Measurements from ENCODE around the gene PLA2G2A.
"Not testable (repeated sequence)": the region's sequence is repeated elsewhere in the genome, so short reads cannot be mapped to it uniquely, and the experiment has no call there.

The PLA2G2A gene, protein sequence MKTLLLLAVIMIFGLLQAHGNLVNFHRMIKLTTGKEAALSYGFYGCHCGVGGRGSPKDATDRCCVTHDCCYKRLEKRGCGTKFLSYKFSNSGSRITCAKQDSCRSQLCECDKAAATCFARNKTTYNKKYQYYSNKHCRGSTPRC

DNA sequence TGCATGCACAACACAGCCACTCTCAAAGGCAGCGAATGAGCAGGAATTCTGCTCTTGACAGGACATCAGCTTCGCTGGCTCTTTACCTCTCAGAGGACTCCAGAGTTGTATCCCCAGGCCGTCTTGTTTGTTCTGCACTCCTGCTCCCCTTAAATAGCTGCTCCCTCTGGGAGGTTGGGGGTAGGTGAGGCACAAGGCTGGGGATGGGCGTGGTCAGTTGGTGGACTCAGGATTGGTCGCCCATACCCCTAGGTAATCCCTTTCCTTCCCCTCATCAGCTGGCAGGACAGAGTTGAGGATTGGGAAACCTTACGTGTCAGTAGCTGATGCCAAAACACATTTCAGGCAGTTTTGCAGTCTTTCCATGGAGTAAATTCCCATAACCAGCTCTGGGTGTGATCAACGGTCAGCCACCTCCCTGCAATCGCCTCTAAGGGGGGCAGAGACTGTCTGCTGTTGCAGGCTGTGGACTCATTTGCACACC is at the start of gene PLA2G2A:
PLA2G2A (minus strand) TSS at position 125 of the 484 bp plus-strand sequence. CDS start 845 bp downstream, outside the sequence.
- no peak for DNase-seq

DNA sequence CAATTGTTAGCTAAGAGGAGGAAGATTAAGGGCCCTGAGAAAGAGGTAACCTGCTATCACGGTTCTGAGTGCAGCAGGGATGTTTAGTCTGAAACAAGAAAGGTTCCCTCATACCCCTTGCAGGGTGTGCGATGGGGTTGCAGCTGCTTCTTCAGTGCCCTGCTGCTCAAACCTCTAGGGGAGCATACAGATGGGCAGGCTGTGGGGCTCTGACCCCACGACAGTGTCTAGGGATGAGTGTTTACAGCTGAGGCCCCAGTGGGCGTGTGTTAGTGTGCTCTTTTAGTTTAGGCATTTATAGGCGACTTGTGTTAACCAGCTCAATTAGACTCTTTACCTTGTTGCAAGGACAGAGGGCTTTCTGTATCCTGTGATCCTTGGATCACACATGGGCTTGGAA is 49.3 kb upstream of the PLA2G2A start:
- no peak for DNase-seq

DNA sequence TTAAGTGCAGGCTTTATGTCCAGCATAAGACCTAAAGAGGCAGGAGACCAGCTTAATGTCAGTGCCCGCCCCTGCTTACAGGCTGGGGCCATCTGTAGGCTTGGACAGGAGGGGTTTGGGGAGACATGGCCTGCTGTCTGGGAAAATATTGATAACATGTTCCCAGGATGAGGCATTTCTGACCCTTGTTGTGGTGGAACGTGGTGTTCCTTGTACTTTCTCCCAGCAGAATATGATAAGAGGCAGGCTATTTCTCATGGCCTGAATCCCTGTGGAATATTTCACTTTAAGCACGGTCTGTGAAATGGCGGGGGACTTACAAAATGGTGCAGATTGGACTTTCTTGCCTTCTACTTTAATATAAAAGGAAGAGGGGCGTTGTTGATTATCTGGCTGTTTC is 48.7 kb upstream of the PLA2G2A start:
- no peak for DNase-seq

DNA sequence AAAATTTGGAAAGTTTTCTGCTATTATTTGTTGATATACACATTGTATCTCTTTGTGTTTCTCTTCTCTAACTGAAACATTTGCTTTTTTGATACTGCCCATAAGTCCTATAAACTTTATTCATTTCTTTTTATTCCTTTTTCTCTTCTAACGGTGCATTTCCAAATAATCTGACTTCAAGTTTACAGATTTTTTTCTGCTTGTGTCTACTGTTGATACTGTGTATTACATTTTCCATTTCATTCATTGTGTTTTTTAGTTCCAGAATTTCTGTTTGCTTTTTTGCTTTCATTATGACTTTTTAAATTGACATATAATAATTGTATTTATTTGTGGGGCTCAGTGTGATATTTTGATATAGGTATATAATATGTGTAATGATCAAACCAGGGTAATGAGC is 38.3 kb upstream of the PLA2G2A start:
- no peak for DNase-seq

DNA sequence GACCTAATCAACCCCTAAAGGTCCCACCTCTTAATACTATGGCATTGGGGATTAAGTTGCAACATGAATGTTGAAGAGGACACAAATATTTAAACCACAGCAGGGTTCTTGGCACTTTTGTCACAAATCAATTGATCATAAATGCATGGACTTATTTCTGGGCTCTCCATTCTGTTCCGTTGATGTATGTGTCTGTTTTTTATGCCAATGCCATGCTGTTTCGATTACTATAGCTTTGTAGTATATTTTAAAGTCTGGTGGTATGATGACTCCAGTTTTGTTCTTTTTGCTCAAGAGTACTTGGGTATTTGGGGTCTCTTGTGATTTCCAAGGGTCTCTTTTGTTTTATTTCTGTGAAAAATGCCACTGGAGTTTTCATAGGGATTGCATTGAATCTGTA is 34.7 kb upstream of the PLA2G2A start:
- DNase-seq, result no peak

DNA sequence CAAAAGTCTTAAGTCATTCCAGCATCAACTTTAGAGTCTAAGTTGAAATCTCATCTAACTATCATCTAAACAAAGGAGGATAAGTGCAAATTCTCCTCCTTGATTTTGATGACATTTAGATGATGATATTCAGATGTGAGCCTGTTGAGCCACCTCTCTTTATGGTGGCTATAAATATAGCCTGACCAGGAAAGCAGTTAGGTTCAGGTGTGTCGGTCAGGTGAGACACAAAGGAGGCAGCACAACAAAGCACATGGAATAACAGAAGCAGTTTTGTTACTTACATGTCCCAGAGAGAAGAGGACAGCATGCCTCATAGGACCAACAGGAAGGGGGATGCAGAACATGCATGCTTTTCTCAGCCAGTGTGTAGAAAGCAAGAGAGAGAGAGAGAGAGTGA is 30.6 kb upstream of the PLA2G2A start:
- DNase-seq, result no peak

DNA sequence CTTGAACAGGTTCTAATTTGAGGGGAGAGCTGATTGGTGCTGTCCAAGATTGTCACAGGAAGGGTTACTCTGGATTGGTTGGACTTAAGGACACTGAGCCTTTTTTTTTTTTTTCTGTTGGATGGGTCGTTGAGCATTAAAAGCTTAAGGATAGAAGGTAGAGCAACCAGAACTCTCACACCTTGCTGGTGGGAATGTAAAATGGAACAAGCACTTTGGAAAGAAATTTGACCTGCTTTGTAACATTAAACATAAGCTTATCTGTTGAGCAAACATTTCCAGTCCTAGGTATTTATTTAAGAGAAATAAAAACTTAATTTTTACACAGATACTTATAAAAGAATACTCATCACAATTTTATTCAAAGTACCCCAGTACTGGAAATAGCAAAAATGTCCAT is 29.8 kb upstream of the PLA2G2A start:
- no peak for DNase-seq

DNA sequence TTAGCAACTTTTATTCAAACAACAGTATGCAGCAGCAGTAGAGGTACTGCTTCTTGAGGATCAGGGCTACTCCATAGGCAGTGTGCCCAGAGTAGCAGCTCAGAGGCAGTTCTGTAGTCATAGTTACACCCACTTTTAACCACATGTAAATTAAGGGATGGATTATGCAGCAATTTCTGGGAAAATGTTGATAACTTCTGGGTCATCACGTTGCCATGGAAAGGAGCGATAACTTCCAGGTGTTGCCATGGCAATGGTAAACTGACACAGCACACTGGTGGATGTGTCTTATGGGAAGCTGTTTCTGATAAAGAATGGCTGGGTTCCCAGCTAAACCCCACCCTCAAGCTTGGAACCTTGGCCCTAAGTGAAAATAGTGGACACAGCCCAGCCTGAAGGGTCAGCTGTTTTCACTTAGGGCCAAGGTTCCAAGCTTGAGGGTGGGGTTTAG is 29.0 kb upstream of the PLA2G2A start:
- DNase-seq, result no peak

DNA sequence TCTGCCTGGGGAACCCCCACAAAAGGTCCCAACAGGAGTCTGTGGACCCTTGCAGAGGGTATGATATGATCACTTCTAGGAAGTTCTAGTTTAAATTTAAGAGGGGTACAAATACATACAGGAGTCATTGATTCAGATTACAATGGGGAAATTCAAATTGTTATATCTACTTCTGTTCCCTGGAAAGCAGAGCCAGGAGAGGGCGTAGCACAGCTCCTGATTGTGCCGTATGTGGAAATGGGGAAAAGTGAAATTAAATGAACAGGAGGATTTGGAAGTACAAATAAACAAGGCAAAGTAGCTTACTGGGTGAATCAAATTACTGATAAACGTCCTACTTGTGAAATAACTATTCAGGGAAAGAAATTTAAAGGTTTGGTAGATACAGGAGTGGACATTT is 19.4 kb upstream of the PLA2G2A start:
- DNase-seq, result not testable (repeated sequence)

DNA sequence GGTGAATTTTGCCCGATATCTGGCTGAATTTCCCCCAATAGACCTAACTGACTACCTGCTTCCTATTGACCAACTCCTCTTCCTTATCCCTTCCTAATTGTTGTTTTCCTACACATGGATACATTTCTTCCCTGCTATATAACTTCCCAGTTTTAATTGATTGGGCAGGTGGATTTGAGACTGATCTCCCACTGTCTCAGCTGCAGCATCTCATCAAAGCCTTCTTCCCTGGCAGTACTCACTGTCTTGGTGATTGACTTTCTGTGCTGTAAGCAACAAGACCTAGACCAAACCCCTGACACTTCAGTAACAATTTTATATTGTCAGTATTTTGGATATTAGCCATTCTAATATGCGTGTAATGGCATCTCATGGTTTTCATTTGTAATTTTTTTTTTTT is 11.3 kb upstream of the PLA2G2A start:
- DNase-seq, result no peak

DNA sequence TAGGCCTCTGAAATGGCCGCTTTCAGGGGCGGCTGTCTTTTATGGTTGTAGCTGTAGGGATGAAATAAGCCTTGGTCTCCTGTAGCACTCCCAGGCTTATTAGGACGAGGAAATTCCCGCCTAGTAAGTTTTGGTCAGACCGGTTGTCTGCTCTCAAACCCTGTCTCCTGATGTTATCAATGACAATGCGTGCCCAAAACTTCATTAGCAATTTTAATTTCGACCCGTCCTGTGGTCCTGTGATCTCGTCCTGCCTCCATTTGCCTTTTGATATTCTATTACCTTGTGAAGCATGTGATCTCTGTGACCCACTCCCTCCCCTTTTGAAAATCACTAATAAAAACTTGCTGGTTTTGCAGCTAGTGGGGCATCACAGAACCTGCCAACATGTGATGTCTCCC is 10.8 kb upstream of the PLA2G2A start:
- DNase-seq, result not testable (repeated sequence)

DNA sequence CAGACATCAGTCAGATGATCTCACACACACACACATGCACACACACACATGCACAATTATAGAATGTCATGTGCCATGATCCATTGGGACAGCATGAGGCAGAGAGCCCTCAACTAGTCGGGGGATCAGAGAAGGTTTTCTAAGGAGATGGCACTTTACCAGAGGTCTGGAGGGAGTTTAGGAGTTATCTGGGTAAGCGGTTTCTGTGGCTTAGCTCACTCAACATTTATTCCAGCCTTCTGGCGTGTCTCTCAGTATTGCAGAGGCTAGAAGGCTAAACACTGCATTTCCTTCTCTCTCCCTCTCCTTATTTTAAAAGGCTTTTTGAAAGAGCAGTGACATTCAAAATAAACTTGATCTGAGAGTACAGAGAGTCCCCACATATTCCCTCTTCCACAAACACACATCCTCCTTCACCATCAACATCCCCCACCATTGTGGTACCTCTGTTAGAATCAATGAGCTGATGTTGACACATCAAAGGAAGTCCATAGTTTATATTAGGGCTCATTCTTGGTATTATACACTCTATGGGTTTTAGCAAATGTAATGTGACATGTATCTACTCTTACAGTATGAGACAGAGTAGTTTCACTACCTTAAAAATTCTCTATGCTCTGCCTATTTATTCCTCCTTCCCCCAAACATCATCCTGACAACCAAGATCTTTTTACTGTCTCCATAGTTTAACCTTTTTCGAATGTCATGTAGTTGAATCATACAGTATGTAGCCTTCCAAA is 9.0 kb upstream of the PLA2G2A start:
- DNase-seq, result no peak

DNA sequence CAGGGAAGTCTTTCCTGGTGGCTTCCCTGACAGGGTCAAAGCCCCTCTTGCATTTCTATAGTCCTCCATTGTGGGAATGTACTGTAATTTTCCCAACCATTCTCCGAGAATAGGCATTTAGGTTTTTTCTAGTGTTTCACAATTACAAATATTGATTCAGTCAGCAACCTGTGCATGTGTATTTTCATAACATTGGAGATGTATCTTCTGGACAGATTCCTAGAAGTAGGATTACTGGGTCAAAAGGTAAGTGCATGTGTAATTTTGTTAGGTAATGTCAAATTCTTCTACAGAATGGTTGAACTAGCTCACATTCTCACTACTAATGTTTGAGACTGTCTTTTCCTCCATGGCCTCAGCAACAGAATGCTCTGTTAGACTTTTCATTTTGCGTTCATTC is 8.3 kb upstream of the PLA2G2A start:
- no peak for DNase-seq

DNA sequence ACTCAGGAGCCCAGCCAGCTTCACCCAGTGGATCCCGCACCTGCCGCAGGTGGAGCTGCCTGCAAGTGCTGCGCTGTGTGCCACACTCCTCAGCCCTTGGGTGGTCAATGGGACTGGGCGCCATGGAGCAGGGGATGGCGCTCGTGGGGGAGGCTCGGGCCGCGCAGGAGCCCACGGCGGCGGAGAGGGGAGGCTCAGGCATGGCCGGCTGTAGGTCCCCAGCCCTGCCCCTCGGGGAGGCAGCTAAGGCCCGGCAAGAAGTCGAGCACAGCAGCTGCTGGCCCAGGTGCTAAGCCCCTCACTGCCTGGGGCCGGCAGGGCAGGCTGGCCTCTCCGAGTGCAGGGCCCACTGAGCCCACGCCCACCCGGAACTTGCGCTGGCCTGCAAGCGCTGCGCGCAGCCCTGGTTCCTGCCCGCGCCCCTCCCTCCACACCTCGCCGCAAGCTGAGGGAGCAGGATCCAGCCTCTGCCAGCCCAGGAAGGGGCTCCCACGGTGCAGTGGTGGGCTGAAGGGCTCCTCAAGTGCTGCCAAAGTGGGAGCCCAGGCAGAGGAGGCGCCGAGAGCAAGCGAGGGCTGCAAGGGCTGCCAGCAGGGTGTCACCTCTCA is 5.1 kb upstream of the PLA2G2A start:
- not testable (repeated sequence) for DNase-seq

DNA sequence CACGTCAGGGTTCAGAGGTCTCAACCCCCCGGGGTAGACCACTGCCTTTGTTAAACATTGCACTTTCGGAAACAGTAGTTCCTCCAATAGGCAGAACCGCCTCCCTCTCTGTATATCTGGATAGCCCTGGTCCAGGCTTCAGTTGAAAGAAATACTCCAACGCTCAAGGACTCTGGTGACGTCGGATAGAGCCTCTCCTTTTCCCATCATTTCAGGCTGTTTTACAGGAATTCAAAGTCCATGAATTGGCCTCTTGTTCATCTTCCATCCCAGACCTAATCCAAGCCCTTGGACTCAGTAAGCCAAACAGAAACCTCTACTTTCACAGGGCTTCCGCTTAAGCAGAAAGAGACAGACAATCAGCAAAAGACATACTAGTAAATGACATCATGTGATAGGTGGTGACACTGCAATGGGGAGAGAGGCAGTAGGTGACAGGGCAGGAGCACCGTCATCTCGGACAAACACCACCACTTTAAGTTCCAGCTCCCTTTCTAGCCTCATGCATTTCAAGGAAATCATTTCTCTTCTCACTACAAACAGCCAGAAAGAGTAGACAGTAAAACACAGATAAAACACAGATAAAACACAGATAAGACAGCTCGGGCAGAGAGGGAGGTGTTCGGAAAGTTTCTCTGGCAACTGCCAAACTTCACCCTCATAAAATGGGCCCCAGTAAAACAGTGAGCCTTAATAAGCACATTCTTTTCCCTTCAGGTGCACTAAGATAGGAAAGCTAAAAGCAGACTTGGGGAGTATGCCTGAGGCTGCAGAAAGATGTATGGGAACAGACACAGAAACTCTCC is 2.3 kb upstream of the PLA2G2A start:
- DNase-seq, result no peak

DNA sequence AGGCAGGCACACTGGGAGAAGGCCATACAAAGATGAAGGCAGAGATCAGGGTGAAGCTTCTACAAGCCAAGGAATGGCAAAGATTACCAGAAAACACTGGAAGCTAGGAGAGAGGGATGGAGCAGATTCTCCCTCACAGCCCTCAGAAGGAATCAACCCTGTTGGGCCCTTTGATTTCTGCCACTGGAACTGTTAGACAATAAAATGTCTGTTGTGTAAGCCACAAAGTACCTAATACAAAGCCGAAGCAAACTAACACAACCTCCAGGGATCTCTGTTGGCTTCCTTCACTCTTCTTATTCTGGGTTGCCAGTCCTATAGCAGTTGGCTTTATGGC is 1.7 kb upstream of the PLA2G2A start:
- DNase-seq, result no peak

DNA sequence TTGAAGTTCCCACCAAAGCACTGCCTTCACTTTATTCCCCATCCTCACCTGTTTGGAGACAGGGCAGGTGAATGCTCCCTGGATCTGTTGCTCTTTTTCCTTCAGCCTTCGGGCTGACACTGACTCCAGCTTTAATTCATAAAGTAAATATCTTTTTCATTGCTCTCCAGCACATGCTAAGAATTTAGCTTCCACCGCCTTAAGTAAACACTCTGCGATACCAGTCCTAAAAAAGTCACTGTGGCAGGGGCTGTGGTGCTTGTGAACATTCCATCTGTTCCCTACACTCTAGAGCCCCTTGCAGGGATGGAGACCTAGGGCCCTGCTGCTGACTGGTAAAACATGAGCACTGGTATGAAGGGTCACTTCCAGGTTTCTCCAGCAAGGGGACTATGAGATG is 896 bp upstream of the PLA2G2A start:
- DNase-seq, result no peak

DNA sequence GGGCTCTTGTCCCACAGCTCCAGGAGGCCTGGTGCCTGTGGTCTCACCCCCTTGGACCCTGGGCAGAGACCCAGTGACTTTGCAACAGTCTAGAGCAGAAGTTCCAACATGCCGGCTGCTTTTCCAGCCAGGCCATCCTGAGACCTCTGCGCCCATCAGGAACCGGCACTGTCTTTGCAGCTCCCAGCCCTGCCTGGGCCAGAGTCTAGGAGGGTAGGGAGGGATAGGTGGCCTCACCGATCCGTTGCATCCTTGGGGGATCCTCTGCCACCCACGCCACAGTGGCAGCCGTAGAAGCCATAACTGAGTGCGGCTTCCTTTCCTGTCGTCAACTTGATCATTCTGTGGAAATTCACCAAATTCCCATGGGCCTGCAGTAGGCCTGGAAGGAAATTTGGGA is 1.3 kb downstream of the PLA2G2A start:
- DNase-seq, result no peak

DNA sequence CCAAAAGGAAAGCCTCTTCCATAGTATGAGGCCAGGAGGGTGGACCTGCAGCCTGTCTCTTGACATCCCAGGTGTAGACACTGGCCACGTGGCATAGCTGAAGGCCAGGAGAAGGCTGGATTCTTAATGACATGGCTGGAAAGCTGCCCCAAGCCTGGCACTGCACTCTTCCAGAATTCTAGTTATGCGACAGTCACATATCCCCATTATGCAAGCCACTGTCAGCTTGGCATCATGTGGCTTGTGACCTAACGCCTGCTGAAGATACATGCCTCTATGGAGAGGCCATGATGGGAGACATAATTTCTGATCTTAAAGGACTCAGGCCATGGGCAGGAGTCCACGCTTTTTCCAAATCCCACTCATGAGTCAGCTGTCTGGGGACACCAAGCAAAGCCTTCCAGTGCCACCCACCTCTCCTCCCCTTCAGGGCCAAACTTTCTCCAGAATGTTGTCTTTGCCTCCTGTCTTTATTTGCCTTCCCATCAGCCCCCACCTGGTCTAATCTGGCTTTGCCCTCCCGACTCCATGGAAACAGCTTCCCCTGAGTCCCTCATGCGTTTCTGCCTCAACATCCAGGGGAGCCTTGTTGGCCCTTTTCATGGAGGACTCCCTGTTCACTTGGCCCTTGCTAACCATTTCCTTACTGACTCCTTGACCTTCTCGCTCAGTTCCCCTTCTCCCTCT is 3.0 kb downstream of the PLA2G2A start:
- DNase-seq, result no peak

DNA sequence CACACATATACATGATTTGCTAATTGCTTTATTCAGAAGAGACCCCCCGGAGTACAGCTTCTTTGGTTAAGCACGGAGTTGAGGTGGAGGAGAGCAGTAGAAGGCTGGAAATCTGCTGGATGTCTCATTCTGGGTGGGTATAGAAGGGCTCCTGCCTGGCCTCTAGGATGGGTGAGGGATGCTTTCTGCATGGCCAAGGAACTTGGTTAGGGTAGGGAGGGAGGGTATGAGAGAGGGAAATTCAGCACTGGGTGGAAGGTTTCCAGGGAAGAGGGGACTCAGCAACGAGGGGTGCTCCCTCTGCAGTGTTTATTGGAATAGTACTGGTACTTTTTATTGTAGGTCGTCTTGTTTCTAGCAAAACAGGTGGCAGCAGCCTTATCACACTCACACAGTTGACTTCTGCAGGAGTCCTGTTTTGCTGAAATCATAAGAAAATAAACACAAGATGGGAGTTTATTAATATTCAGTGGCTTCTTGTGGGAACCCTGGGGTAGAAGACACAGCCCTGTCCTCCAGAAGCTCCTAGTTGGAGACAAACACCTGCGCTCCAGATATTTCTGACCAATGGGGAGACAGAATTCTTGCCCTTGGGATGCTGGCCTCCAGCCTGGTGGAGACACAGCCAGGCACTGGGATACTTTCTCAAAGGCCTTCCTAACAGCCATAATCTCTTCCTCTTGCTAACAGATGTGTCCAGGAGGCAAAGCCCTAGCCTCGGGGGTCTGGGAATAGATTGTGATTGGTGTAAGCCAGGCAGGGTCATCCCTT is 3.8 kb downstream of the PLA2G2A start:
- no peak for DNase-seq

DNA sequence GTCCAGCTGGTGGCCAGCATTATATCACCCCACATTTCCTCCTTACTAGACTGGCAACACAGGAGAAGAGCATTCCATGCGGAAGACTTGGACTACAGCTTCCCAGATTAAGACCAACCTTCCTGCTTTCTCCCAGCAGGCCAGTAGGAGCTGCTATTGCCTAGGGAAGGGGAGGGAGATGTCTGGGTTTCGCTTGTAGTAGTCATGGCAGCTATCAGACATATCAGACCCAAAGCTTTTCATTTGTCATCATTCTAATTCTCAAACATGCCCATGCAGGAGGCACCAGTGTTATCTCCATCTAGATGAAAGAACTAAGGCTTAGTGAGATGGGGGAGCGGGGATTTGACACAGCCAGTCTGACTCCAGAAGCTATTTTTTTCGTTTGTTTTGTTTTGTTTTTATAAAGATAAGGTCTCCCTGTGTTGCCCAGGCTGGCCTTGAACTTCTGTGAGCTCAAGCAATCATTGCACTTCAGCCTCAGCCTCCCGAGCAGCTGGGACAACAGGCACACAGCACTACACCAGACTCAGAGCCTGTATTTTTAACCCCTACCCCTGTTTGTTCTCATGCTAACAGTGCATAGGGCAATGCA is 4.5 kb downstream of the PLA2G2A start:
- peak; percentile 30 for DNase-seq

DNA sequence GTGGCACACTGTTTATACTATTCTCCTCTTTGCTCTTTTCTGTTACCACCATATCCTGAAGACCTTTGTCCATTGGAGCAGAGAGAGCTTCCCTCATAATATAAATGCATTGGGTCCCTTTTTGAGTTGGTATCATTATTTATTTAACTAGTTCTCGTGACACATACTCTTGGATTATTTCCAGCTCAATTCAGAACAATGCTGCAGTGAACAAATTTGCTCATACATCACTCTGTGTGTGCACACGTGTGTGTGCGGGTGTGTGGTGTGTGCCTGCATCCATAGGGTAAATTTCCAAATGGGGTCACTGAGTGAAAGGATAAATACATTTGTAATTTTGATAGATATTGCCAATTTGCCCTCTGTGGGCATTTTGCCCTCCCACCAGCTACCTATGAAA is 5.8 kb downstream of the PLA2G2A start:
- DNase-seq, result no peak

Measured in CD4-positive, alpha-beta T cell treated with Interleukin-17A for 1 hour (primary cell).